ENCODE measurements around the gene MMEL1. TPM values are rescaled to one million over a fixed set of nuclear protein-coding genes. Genes with fewer than 3 reads are reported as not detected.

MMEL1 gene
- total RNA-seq, 1 experiment from 2014 or later = 0.46 TPM

GRCh38 chr1:2556277-2556677 is 76.5 kb downstream of the MMEL1 start, which contains the start of gene TNFRSF14:
TNFRSF14 (plus strand) TSS chr1:2556371; CDS start chr1:2556665, 294 bp downstream.
- H3K27me3 ChIP-seq (ENCODE audit: control insufficient read depth, insufficient read depth, low read length) = no peaks in the 10 kb centered on the region
- H3K4me3 ChIP-seq (ENCODE audit: low read depth in 2 of 2, low read length in 2 of 2) = peak within 1 kb of the TSS; percentile 38 to 52
- ATAC-seq = peak; percentile 63
- TF ChIP-seq REST (IDR thresholded peaks at IDR 0.05; ENCODE audit: insufficient read depth in 1 of 2, low read depth in 2 of 2, low read length in 1 of 2) (peak in 1 of 2 experiments; percentile 75; a peak in 2 of 4 replicates), POLR2AphosphoS5 (IDR thresholded peaks at IDR 0.05; ENCODE audit: low read depth, low read length) (0 out of 2 replicates have a peak, but pooled peaks have one; percentile 18), CTCF (IDR thresholded peaks at IDR 0.05) (no peak)
- in situ Hi-C loops (cut with HindIII; ENCODE audit: low pct_unique_long_range_greater_than_20kb, low sequenced_read_pairs) = no loop called here
- DNase-seq (ENCODE audit: low read depth, low spot score) = no peak
- intact Hi-C loops (cut with micrococcal nuclease; ENCODE audit: unreplicated experiment) = no loop called here
- CTCF ChIA-PET = interaction anchor here (0.6 kb wide), 1 partner anchor 12 kb away, joined by 3 read pairs; no protein-coding TSS in a partner anchor
- peak within 1 kb of the TSS; percentile 81 for H3K27ac ChIP-seq (ENCODE audit: low read length)
- BruUV-seq (replicated peaks) = no TSS peak
- no peaks in the 10 kb centered on the region for H3K36me3 ChIP-seq (ENCODE audit: control insufficient read depth, insufficient read depth, low read length)
- no peaks in the 10 kb centered on the region for H3K9me3 ChIP-seq (ENCODE audit: control insufficient read depth, insufficient read depth, low read depth, low read length)
- H3K4me1 ChIP-seq (ENCODE audit: control insufficient read depth, insufficient read depth, low read length) = peaks cover 15% of the 10 kb centered on the region
- POLR2A ChIA-PET = interaction anchor here (0.6 kb wide), 1 partner anchor 361 kb away, joined by 3 read pairs; no protein-coding TSS in a partner anchor

DNA sequence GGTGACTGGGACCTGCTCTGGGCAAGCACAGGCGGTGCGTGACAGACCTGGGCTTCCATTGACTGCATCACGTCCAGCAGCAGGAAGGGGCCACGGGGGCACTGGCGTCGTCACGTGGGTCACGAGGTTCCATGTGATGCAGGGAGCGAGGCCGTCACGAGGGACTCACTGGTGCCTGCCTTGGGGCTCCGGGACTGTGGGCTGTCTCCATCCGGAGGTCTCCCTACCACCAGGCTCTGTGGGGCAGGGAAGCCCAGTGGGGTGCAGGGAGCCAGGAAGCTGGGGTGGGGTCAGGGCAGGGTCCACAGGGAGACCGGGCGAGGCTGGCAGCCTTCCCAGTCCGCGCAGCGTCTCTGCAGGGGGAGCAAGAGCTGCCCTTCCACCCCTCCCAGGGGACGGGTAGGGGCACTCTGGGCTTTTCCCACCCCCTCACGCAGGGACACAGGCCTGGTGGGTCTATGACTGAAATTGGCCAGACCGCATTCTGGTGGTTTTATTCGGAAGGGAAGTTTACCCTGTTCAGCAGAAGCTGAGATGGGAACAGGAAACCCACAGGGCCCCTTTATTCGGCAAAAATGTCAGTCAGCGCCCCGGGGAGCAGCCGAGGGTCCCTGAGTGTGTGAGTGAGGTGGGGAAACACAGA is 77.1 kb downstream of the MMEL1 start:
- Histone ChIP-seq H3K36me3 (ENCODE audit: control insufficient read depth, insufficient read depth, low read length) (no peaks in the 10 kb centered on the region), H3K4me1 (ENCODE audit: control insufficient read depth, insufficient read depth, low read length) (peaks cover 15% of the 10 kb centered on the region), H3K27ac (ENCODE audit: low read length) (peak overlapping the region; percentile 81), H3K4me3 (ENCODE audit: low read depth in 2 of 2, low read length in 2 of 2) (peak overlapping the region; percentile 38 to 52), H3K9me3 (ENCODE audit: control insufficient read depth, insufficient read depth, low read depth, low read length) (no peaks in the 10 kb centered on the region), H3K27me3 (ENCODE audit: control insufficient read depth, insufficient read depth, low read length) (no peaks in the 10 kb centered on the region)
- POLR2A ChIA-PET = no interaction called here
- DNase-seq (ENCODE audit: low read depth, low spot score) (no peak), ATAC-seq (peak; percentile 46)
- no TSS peak for BruUV-seq (replicated peaks)
- in situ Hi-C loops (cut with HindIII; ENCODE audit: low pct_unique_long_range_greater_than_20kb, low sequenced_read_pairs) = no loop called here
- TF ChIP-seq CTCF (IDR thresholded peaks at IDR 0.05) (no peak), REST (IDR thresholded peaks at IDR 0.05; ENCODE audit: insufficient read depth in 1 of 2, low read depth in 2 of 2, low read length in 1 of 2) (no peak), SIN3A (IDR thresholded peaks at IDR 0.05; ENCODE audit: borderline replicate concordance, insufficient read depth, low read depth, low read length) (no peak), TCF7L2 (IDR thresholded peaks at IDR 0.05; ENCODE audit: low read depth, low read length) (no peak)
- CTCF ChIA-PET = interaction anchor here (0.6 kb wide), 1 partner anchor 12 kb away, joined by 3 read pairs; no protein-coding TSS in a partner anchor
- intact Hi-C loops (cut with micrococcal nuclease; ENCODE audit: unreplicated experiment) = no loop called here

All from Panc1 (cell line).